WTC11 (cell line): ENCODE data around the gene HTR3C. TPM values are rescaled to one million over a fixed set of nuclear protein-coding genes. Genes with fewer than 3 reads are reported as not detected.

Experiments used
- ATAC-seq: fragments of 200-7000 bp; cut with Tn5 transposase; 2 replicates; pipeline ENCODE4 v1.10.0; 2021; ENCODE audit warnings: mild to moderate bottlenecking, moderate library complexity
- CTCF ChIA-PET: fragments of 300-600 bp; sonication (Branson Sonifier 250); formaldehyde crosslinking; loops from one replicate; lab custom pipeline; 2021; ENCODE audit warnings: antibody characterized with exemption; lab: Charles Lee
- POLR2A ChIA-PET: fragments of 350-600 bp; sonication (Branson Sonifier 250); formaldehyde crosslinking; loops from one replicate; lab custom pipeline; 2021; ENCODE audit warnings: antibody characterized with exemption; lab: Charles Lee
- DNase-seq: peaks from one replicate; pipeline ENCODE4 v3.0.0; 2021; ENCODE audit warnings: low spot score
- H3K27ac Mint-ChIP-seq: 2 replicates; pipeline ENCODE4 v1.8.0; 2021; ENCODE audit warnings: mixed read lengths
- H3K27me3 Mint-ChIP-seq: 2 replicates; pipeline ENCODE4 v1.8.0; 2021; ENCODE audit warnings: low read depth, mild to moderate bottlenecking, moderate library complexity, mixed read lengths
- H3K36me3 Mint-ChIP-seq: 2 replicates; pipeline ENCODE4 v1.8.0; 2021; ENCODE audit warnings: mixed read lengths
- H3K4me1 Mint-ChIP-seq: 2 replicates; pipeline ENCODE4 v1.8.0; 2022; ENCODE audit warnings: mixed read lengths
- H3K4me3 Mint-ChIP-seq: 2 replicates; pipeline ENCODE4 v1.8.0; 2021; ENCODE audit warnings: mild to moderate bottlenecking, moderate library complexity, mixed read lengths
- H3K9me3 Mint-ChIP-seq: 2 replicates; pipeline ENCODE4 v1.8.0; 2021; ENCODE audit warnings: mixed read lengths
- ATF3 ChIP-seq: sonication (generic); formaldehyde crosslinking; conservative IDR thresholded peaks from 2 replicates; pipeline ENCODE4 v1.8.1; 2022; ENCODE audit warnings: mild to moderate bottlenecking, missing genetic modification reagents
- CBFB ChIP-seq: sonication (generic); formaldehyde crosslinking; IDR thresholded peaks from 2 replicates; pipeline ENCODE4 v1.8.1; 2022; ENCODE audit warnings: mild to moderate bottlenecking, low read depth, missing genetic modification reagents
- CTCF ChIP-seq: fragments of 200-600 bp; IDR thresholded peaks from 2 replicates; pipeline ENCODE4 v1.8.0; 2022; ENCODE audit warnings: antibody characterized with exemption
- ELF4 ChIP-seq: sonication (generic); formaldehyde crosslinking; IDR thresholded peaks from 2 replicates; pipeline ENCODE4 v1.8.1; 2022; ENCODE audit warnings: low read depth, mild to moderate bottlenecking, moderate library complexity, missing genetic modification reagents
- EMX1 ChIP-seq: fragments of 250-450 bp; sonication (Bioruptor Pico); IDR thresholded peaks from 2 replicates; pipeline ENCODE4 v1.8.0; 2021; ENCODE audit warnings: mild to moderate bottlenecking
- JUN ChIP-seq: sonication (generic); formaldehyde crosslinking; IDR thresholded peaks from 2 replicates; pipeline ENCODE4 v1.8.0; 2023; ENCODE audit warnings: mild to moderate bottlenecking, missing genetic modification reagents
- MXD4 ChIP-seq: fragments of 250-450 bp; sonication (Bioruptor Pico); IDR thresholded peaks from 2 replicates; pipeline ENCODE4 v1.8.0; 2021; ENCODE audit warnings: mild to moderate bottlenecking, moderate library complexity, borderline replicate concordance
- NFATC4 ChIP-seq: fragments of 250-450 bp; sonication (Bioruptor Pico); IDR thresholded peaks from 2 replicates; pipeline ENCODE4 v1.9.0; 2021; ENCODE audit warnings: mild to moderate bottlenecking
- NR2C2 ChIP-seq: sonication (generic); formaldehyde crosslinking; IDR thresholded peaks from 2 replicates; pipeline ENCODE4 v1.8.0; 2022; ENCODE audit warnings: mild to moderate bottlenecking, missing genetic modification reagents
- PRRX2 ChIP-seq: fragments of 250-450 bp; sonication (Bioruptor Pico); IDR thresholded peaks from 2 replicates; pipeline ENCODE4 v1.8.0; 2021; ENCODE audit warnings: mild to moderate bottlenecking
- SMAD3 ChIP-seq: sonication (generic); formaldehyde crosslinking; IDR thresholded peaks from 2 replicates; pipeline ENCODE4 v1.8.0; 2022; ENCODE audit warnings: missing genetic modification reagents, mild to moderate bottlenecking, borderline replicate concordance
- SOX15 ChIP-seq: fragments of 250-450 bp; sonication (Bioruptor Pico); IDR thresholded peaks from 2 replicates; pipeline ENCODE4 v1.9.0; 2021; ENCODE audit warnings: mild to moderate bottlenecking
- STAT6 ChIP-seq: sonication (generic); formaldehyde crosslinking; conservative IDR thresholded peaks from 2 replicates; pipeline ENCODE4 v1.8.1; 2023; ENCODE audit warnings: mild to moderate bottlenecking, low read depth, missing genetic modification reagents, moderate library complexity
- TEAD4 ChIP-seq: sonication (generic); formaldehyde crosslinking; IDR thresholded peaks from 2 replicates; pipeline ENCODE4 v1.8.0; 2022; ENCODE audit warnings: mild to moderate bottlenecking, missing genetic modification reagents
- TP53 ChIP-seq: sonication (generic); formaldehyde crosslinking; IDR thresholded peaks from 2 replicates; pipeline ENCODE4 v1.8.1; 2023; ENCODE audit warnings: mild to moderate bottlenecking, missing genetic modification reagents
- ZNF121 ChIP-seq: sonication (generic); formaldehyde crosslinking; IDR thresholded peaks from 2 replicates; pipeline ENCODE4 v1.8.0; 2023; ENCODE audit warnings: missing genetic modification reagents
- ZNF138 ChIP-seq: sonication (generic); formaldehyde crosslinking; conservative IDR thresholded peaks from 2 replicates; pipeline ENCODE4 v1.8.1; 2022; ENCODE audit warnings: mild to moderate bottlenecking, moderate library complexity, missing genetic modification reagents
- ZNF232 ChIP-seq: sonication (generic); formaldehyde crosslinking; IDR thresholded peaks from 2 replicates; pipeline ENCODE4 v1.8.0; 2022; ENCODE audit warnings: mild to moderate bottlenecking, missing genetic modification reagents
- ZNF281 ChIP-seq: sonication (generic); formaldehyde crosslinking; IDR thresholded peaks from 2 replicates; pipeline ENCODE4 v1.8.0; 2023; ENCODE audit warnings: mild to moderate bottlenecking, missing genetic modification reagents
- ZNF532 ChIP-seq: fragments of 250-450 bp; sonication (Bioruptor Pico); IDR thresholded peaks from 2 replicates; pipeline ENCODE4 v1.9.0; 2021; ENCODE audit warnings: mild to moderate bottlenecking, borderline replicate concordance
- total RNA-seq: library from RNA; stranded (reverse); gene quantifications from 3 replicates; pipeline ENCODE4 v1.2.3, GENCODE V29; 2021

The HTR3C gene
- total RNA-seq, 1 experiment from 2014 or later, result not detected

GRCh38 chr3:184058029-184058428 is 5.2 kb downstream of the HTR3C start:
- no peaks in the 10 kb centered on the region for H3K27me3 Mint-ChIP-seq
- no peak for DNase-seq
- POLR2A ChIA-PET, result no interaction called here
- CTCF ChIA-PET, result interaction anchor here (1.1 to 2.2 kb wide), 2 partner anchors 18 to 173 kb away, joined by 3 to 9 read pairs; partner anchors contain the start of gene PARL
- no peak for TF ChIP-seq NFATC4
- TF ChIP-seq CTCF, result no peak
- no peak for TF ChIP-seq CBFB (CRISPR knock-in tag)
- no peak for TF ChIP-seq EMX1 (CRISPR knock-in tag)
- TF ChIP-seq JUN, result no peak
- TF ChIP-seq NR2C2 (CRISPR knock-in tag), result no peak
- TF ChIP-seq ZNF532 (CRISPR knock-in tag), result no peak
- TF ChIP-seq ELF4 (CRISPR knock-in tag), result no peak
- TF ChIP-seq PRRX2, result no peak
- no peak for TF ChIP-seq MXD4
- no peak for TF ChIP-seq ZNF232
- TF ChIP-seq ZNF138 (CRISPR knock-in tag), result no peak
- no peak for TF ChIP-seq SMAD3 (CRISPR knock-in tag)
- TF ChIP-seq ATF3 (CRISPR knock-in tag), result no peak
- TF ChIP-seq TP53 (CRISPR knock-in tag), result no peak
- TF ChIP-seq STAT6, result no peak
- TF ChIP-seq SOX15 (CRISPR knock-in tag), result no peak
- TF ChIP-seq ZNF121, result no peak
- TF ChIP-seq ZNF281 (CRISPR knock-in tag), result no peak
- no peak for TF ChIP-seq TEAD4
- TF ChIP-seq, all 79 proteins: peak for 0
- Mint-ChIP-seq H3K27ac (no peak overlapping the region), H3K9me3 (no peaks in the 10 kb centered on the region), H3K4me1 (0 out of 2 replicates have a peak, but pooled peaks cover 3% of the 10 kb centered on the region), H3K4me3 (no peak overlapping the region), H3K36me3 (no peaks in the 10 kb centered on the region)
- ATAC-seq, result no peak
